ENCODE measurements around the gene ZNF691. TPM values are rescaled to one million over a fixed set of nuclear protein-coding genes. Genes with fewer than 3 reads are reported as not detected.

The ZNF691 gene
- total RNA-seq, 2 donors from 2014 or later, result 4.4 to 19.8 TPM

Other genes starting within 250 kb of the ZNF691 start
- 10 to 100 TPM; 12.0 to 38.0 TPM for gene PPIH, start 188.2 kb upstream of the ZNF691 start, total RNA-seq
- 100 to 1,000 TPM; 301 to 392 TPM for gene YBX1, start 164.2 kb upstream of the ZNF691 start, total RNA-seq
- gene CLDN19, start 106.4 kb upstream of the ZNF691 start, total RNA-seq, result under 1 TPM; 0.14 to 0.49 TPM
- 10 to 100 TPM; 42.9 to 47.6 TPM for gene P3H1, start 79.6 kb upstream of the ZNF691 start, total RNA-seq
- gene C1orf50, start 79.4 kb upstream of the ZNF691 start, total RNA-seq, result 1 to 10 TPM; 4.1 to 4.3 TPM
- under 1 TPM; 0.27 to 0.35 TPM for gene TMEM269, start 61.6 kb upstream of the ZNF691 start, total RNA-seq
- 10 to 100 TPM in 1 of 2 donors, 1 to 10 TPM in 1; 7.0 to 18.0 TPM for gene ERMAP, start 29.5 kb upstream of the ZNF691 start, total RNA-seq
- gene SVBP, start 29.2 kb upstream of the ZNF691 start, total RNA-seq, result 10 to 100 TPM; 10.2 to 20.9 TPM
- 100 to 1,000 TPM; 119 to 147 TPM for gene SLC2A1, start 112.3 kb downstream of the ZNF691 start, total RNA-seq

All from thoracic aorta (tissue), 2 donors.